Measurements from ENCODE around the gene CYP2A7. TPM values are rescaled to one million over a fixed set of nuclear protein-coding genes. Genes with fewer than 3 reads are reported as not detected.
"Not testable (repeated sequence)": the region's sequence is repeated elsewhere in the genome, so short reads cannot be mapped to it uniquely, and the experiment has no call there.

Gene CYP2A7
- total RNA-seq, 1 experiment from 2014 or later, result not detected

DNA sequence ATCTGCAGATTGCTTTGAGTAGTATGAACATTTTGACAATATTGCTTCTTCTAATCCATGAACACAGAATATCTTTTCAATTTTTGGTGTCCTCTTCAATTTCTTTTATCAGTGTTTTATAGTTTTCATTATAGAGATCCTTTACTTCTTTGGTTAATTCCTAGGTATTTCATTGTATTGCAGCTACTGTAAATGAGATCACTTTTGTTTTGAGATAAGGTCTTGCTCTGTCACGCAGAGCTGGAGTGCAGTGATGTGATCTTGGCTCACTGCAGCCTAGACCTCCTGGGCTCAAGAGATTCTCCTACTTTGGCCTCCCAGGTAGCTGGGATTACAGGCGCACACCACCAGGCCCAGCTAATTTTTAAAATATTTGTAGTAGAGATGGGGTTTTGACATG is 9.8 kb downstream of the CYP2A7 start:
- no peak overlapping the region for H3K4me3 Mint-ChIP-seq (ENCODE audit: unreplicated experiment)
- no peaks in the 10 kb centered on the region for H3K36me3 Mint-ChIP-seq (ENCODE audit: insufficient read depth, unreplicated experiment)
- H3K27me3 Mint-ChIP-seq (ENCODE audit: insufficient read depth, unreplicated experiment), result peaks cover 57% of the 10 kb centered on the region
- no peak for DNase-seq (ENCODE audit: unreplicated experiment)
- intact Hi-C loops (cut with micrococcal nuclease), result no loop called here
- BruUV-seq (replicated peaks), result no TSS peak
- H3K27ac Mint-ChIP-seq (ENCODE audit: low read depth, unreplicated experiment), result no peak overlapping the region
- POLR2A ChIA-PET, result no interaction called here
- TF ChIP-seq, protein P1, sequence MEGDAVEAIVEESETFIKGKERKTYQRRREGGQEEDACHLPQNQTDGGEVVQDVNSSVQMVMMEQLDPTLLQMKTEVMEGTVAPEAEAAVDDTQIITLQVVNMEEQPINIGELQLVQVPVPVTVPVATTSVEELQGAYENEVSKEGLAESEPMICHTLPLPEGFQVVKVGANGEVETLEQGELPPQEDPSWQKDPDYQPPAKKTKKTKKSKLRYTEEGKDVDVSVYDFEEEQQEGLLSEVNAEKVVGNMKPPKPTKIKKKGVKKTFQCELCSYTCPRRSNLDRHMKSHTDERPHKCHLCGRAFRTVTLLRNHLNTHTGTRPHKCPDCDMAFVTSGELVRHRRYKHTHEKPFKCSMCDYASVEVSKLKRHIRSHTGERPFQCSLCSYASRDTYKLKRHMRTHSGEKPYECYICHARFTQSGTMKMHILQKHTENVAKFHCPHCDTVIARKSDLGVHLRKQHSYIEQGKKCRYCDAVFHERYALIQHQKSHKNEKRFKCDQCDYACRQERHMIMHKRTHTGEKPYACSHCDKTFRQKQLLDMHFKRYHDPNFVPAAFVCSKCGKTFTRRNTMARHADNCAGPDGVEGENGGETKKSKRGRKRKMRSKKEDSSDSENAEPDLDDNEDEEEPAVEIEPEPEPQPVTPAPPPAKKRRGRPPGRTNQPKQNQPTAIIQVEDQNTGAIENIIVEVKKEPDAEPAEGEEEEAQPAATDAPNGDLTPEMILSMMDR (IDR thresholded peaks at IDR 0.05; ENCODE audit: unreplicated experiment), result no peak
- peaks cover 13% of the 10 kb centered on the region for H3K9me3 Mint-ChIP-seq (ENCODE audit: unreplicated experiment)
- CTCF ChIA-PET, result no interaction called here
- H3K4me1 Mint-ChIP-seq (ENCODE audit: insufficient read depth, unreplicated experiment), result no peaks in the 10 kb centered on the region

DNA sequence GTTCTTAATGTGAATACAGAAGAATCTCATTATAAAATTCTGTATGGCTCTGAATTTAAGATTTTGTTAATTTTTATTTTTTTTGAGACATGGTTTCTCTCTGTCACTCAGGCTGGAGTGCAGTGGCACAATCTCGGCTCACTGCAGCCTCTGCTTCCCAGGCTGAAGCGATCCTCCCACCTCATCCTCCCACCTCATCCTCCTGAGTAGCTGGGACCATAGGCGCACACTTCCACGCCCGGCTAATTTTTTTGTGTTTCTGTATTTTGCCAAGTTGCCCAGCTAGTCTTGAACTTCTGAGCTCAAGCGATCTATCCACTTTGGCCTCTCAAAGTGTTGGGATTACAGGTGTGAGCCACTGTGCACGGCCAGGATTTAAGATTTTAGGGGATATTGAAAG is 14.3 kb downstream of the CYP2A7 start:
- Mint-ChIP-seq H3K4me3 (ENCODE audit: unreplicated experiment) (no peak overlapping the region), H3K4me1 (ENCODE audit: insufficient read depth, unreplicated experiment) (no peaks in the 10 kb centered on the region), H3K27me3 (ENCODE audit: insufficient read depth, unreplicated experiment) (peaks cover 39% of the 10 kb centered on the region), H3K36me3 (ENCODE audit: insufficient read depth, unreplicated experiment) (no peaks in the 10 kb centered on the region), H3K27ac (ENCODE audit: low read depth, unreplicated experiment) (no peak overlapping the region), H3K9me3 (ENCODE audit: unreplicated experiment) (peaks cover 8% of the 10 kb centered on the region)
- no TSS peak for BruUV-seq (replicated peaks)
- DNase-seq (ENCODE audit: unreplicated experiment), result no peak
- POLR2A ChIA-PET, result no interaction called here
- CTCF ChIA-PET, result no interaction called here
- TF ChIP-seq, protein P1 (IDR thresholded peaks at IDR 0.05; ENCODE audit: unreplicated experiment), result no peak
- intact Hi-C loops (cut with micrococcal nuclease), result no loop called here

DNA sequence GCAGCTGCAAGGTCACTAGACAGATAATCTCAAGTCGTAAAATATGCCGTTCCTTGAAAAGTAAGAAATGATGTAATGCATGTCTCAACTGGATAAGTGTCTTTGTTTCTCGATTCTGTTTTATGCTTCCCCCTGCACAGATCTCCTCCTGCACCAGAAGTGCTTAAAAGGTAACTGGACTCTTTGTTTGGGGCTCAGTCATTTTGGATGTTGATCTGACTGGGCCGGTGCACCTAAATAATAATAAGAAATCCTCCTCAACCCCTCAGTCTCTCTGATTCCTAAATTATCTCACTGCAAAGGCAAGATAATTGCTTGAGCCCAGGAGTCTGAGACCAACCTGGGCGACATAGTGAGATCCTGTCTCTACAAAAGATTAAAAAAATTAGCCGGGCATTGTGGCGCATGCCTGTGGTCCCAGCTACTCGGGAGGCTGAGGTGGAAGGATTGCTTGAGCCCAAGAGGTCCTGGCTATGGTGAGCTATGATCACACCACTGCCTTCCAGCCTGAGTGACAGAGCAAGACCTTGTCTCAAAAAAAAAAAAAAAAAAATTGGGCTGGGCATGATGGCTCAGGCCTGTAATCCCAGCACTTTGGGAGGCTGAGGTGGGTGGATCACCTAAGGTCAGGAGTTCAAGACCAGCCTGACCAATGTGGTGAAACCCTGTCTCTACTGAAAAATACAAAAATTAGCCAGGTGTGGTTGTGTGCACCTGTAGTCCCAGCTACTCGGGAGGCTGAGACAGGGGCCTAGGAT is 17.1 kb downstream of the CYP2A7 start:
- peaks cover 32% of the 10 kb centered on the region for H3K27me3 Mint-ChIP-seq (ENCODE audit: insufficient read depth, unreplicated experiment)
- H3K36me3 Mint-ChIP-seq (ENCODE audit: insufficient read depth, unreplicated experiment); H3K4me1 Mint-ChIP-seq (ENCODE audit: insufficient read depth, unreplicated experiment); POLR2A ChIA-PET; H3K27ac Mint-ChIP-seq (ENCODE audit: low read depth, unreplicated experiment); DNase-seq (ENCODE audit: unreplicated experiment); H3K9me3 Mint-ChIP-seq (ENCODE audit: unreplicated experiment); H3K4me3 Mint-ChIP-seq (ENCODE audit: unreplicated experiment); BruUV-seq (replicated peaks); intact Hi-C loops (cut with micrococcal nuclease): not testable (repeated sequence)
- CTCF ChIA-PET, result interaction anchor here (0.6 kb wide), 1 partner anchor 385 kb away, joined by 3 read pairs; no protein-coding TSS in a partner anchor

DNA sequence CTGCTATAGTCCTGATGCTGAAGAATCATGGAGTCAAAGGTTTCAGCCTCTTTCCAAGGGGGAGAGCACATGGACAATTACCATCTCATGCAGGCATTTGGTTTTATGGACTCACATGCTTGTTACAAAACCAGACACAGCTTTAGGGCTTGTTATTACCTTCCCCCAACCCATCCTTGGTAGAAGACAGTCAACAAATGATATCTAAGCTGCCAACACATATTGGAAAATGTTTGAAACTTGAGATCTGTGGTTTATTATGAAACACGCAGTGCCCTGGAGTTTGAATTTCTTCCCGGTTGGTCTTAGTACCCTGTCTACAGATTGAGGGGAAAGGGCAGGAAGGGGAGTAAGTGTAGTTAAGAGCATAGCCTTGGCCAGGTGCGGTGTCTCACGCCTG is 19.2 kb downstream of the CYP2A7 start:
- CTCF ChIA-PET, result interaction anchor here (0.7 kb wide), 1 partner anchor 633 kb away, joined by 3 read pairs; no protein-coding TSS in a partner anchor

More for the DNA sequence above, 19.2 kb downstream of the CYP2A7 start:
- Mint-ChIP-seq H3K9me3 (ENCODE audit: unreplicated experiment) (no peaks in the 10 kb centered on the region), H3K36me3 (ENCODE audit: insufficient read depth, unreplicated experiment) (no peaks in the 10 kb centered on the region), H3K4me3 (ENCODE audit: unreplicated experiment) (no peak overlapping the region), H3K4me1 (ENCODE audit: insufficient read depth, unreplicated experiment) (no peaks in the 10 kb centered on the region), H3K27me3 (ENCODE audit: insufficient read depth, unreplicated experiment) (peaks cover 12% of the 10 kb centered on the region), H3K27ac (ENCODE audit: low read depth, unreplicated experiment) (no peak overlapping the region)
- DNase-seq (ENCODE audit: unreplicated experiment), result peak; percentile 75
- POLR2A ChIA-PET, result no interaction called here
- TF ChIP-seq, protein P1 (IDR thresholded peaks at IDR 0.05; ENCODE audit: unreplicated experiment), result no peak
- BruUV-seq (replicated peaks), result no TSS peak
- intact Hi-C loops (cut with micrococcal nuclease), result no loop called here

Data from MCF 10A (cell line).